B cell (primary cell): ENCODE data around the gene ME1. TPM values are rescaled to one million over a fixed set of nuclear protein-coding genes. Genes with fewer than 3 reads are reported as not detected.

Source experiments
- ATAC-seq: fragments of 200-7000 bp; cut with Tn5 transposase; one replicate; pipeline ENCODE4 v1.10.0; 2021; ENCODE audit warnings: low read depth, mild to moderate bottlenecking, moderate number of reproducible peaks, moderate library complexity
- CTCF ChIA-PET: fragments of 350-600 bp; sonication (Branson Sonifier 250); formaldehyde crosslinking; loops from one replicate; lab custom pipeline; 2021; ENCODE audit warnings: antibody characterized with exemption, inconsistent platforms; lab: Charles Lee
- POLR2A ChIA-PET: fragments of 350-600 bp; sonication (Branson Sonifier 250); formaldehyde crosslinking; loops from one replicate; lab custom pipeline; 2021; ENCODE audit warnings: antibody characterized with exemption; lab: Charles Lee
- DNase-seq: peaks from one replicate; pipeline ENCODE4 v3.0.0; 2013
- H2AFZ ChIP-seq: 2 replicates; pipeline ENCODE4 v1.6.1; 2012; ENCODE audit warnings: mild to moderate bottlenecking, low read depth, low read length; ENCODE audit not compliant: insufficient read depth, poor library complexity, severe bottlenecking
- H3K27ac ChIP-seq, 2 donors: 1 replicate in 1 of 2; 2 replicates in 1 of 2; pipeline ENCODE4 v1.5.1; 2012 to 2013; ENCODE audit warnings: low read length in 2 of 2, mild to moderate bottlenecking in 2 of 2, moderate library complexity in 1 of 2
- H3K27me3 ChIP-seq, 4 experiments: fragments of 200-600 bp in 1 of 4; sonication (generic) in 1 of 4; replicated peaks in 1 of 4; 1 replicate in 2 of 4; 2 replicates in 2 of 4; pipeline versions ENCODE4 v1.6.1 to v1.7.0; 2013 to 2016; ENCODE audit warnings: low read length in 3 of 4, mild to moderate bottlenecking in 2 of 4, mixed read lengths in 1 of 4, moderate library complexity in 1 of 4; ENCODE audit not compliant: insufficient read depth in 4 of 4, control insufficient read depth in 3 of 4; ENCODE audit errors: control extremely low read depth in 1 of 4
- H3K36me3 ChIP-seq, 2 experiments: replicated peaks in 1 of 2; 1 replicate in 1 of 2; 2 replicates in 1 of 2; pipeline versions ENCODE4 v1.6.1 to v1.7.1; 2013; ENCODE audit warnings: low read length in 1 of 2; ENCODE audit not compliant: insufficient read depth in 2 of 2, control insufficient read depth in 1 of 2; ENCODE audit errors: control extremely low read depth in 1 of 2, extremely low read depth in 1 of 2
- H3K4me1 ChIP-seq, 2 donors: fragments of 200-600 bp in 1 of 2; sonication (generic) in 1 of 2; 1 replicate in 1 of 2; 2 replicates in 1 of 2; pipeline versions ENCODE4 v1.5.1 to v1.6.1; 2013 to 2017; ENCODE audit warnings: low read length in 2 of 2; ENCODE audit not compliant: control insufficient read depth in 2 of 2, insufficient read depth in 2 of 2
- H3K4me2 ChIP-seq: replicated peaks from 2 replicates; pipeline ENCODE3; 2012; ENCODE audit warnings: mild to moderate bottlenecking, low read depth, low read length; ENCODE audit not compliant: poor library complexity, severe bottlenecking
- H3K4me3 ChIP-seq, 5 experiments: fragments of 200-600 bp in 1 of 5; sonication (generic) in 1 of 5; 1 replicate in 3 of 5; 2 replicates in 2 of 5; pipeline versions ENCODE4 v1.5.1 to v1.7.0; 2011 to 2016; ENCODE audit warnings: low read length in 4 of 5, mild to moderate bottlenecking in 4 of 5, low read depth in 2 of 5, control low read depth in 1 of 5, moderate library complexity in 1 of 5; ENCODE audit not compliant: insufficient read depth in 1 of 5; ENCODE audit errors: control extremely low read depth in 1 of 5, extremely low read depth in 1 of 5
- H3K79me2 ChIP-seq: fragments of 200-600 bp; sonication (generic); one replicate; pipeline ENCODE4 v1.6.0; 2016; ENCODE audit warnings: low read length; ENCODE audit not compliant: control insufficient read depth, insufficient read depth
- H3K9ac ChIP-seq: fragments of 200-600 bp; sonication (generic); 2 replicates; pipeline ENCODE4 v1.6.1; 2017; ENCODE audit warnings: mild to moderate bottlenecking, low read length, moderate library complexity
- H3K9me3 ChIP-seq, 3 donors: one replicate each; pipeline versions ENCODE4 v1.6.1 to v1.7.1; 2013; ENCODE audit warnings: low read length in 2 of 3; ENCODE audit not compliant: control insufficient read depth in 2 of 3, insufficient read depth in 1 of 3; ENCODE audit errors: control extremely low read depth in 1 of 3
- H4K20me1 ChIP-seq: 2 replicates; pipeline ENCODE4 v1.6.0; 2012; ENCODE audit warnings: mild to moderate bottlenecking, low read length; ENCODE audit not compliant: insufficient read depth, control insufficient read depth, poor library complexity, severe bottlenecking
- H3K27ac Mint-ChIP-seq: one replicate; pipeline ENCODE4 v1.8.0; 2021; ENCODE audit warnings: mixed read lengths
- H3K27me3 Mint-ChIP-seq: one replicate; pipeline ENCODE4 v1.8.0; 2021; ENCODE audit warnings: mixed read lengths
- H3K4me1 Mint-ChIP-seq: one replicate; pipeline ENCODE4 v1.8.0; 2021; ENCODE audit warnings: mixed read lengths
- H3K4me3 Mint-ChIP-seq: one replicate; pipeline ENCODE4 v1.8.0; 2021; ENCODE audit warnings: mixed read lengths
- H3K9me3 Mint-ChIP-seq: one replicate; pipeline ENCODE4 v1.8.0; 2022; ENCODE audit warnings: mixed read lengths; ENCODE audit not compliant: insufficient read depth
- CTCF ChIP-seq: fragments of 200-600 bp; IDR thresholded peaks from one replicate; pipeline ENCODE4 v1.8.0; 2022; ENCODE audit warnings: antibody characterized with exemption, mild to moderate bottlenecking
- EZH2 ChIP-seq: IDR thresholded peaks from 2 replicates; pipeline ENCODE4 v1.6.1; 2012; ENCODE audit warnings: borderline replicate concordance, low read depth, mild to moderate bottlenecking, moderate library complexity, low read length; ENCODE audit not compliant: insufficient read depth, poor library complexity, severe bottlenecking
- WGBS: methylation state at CpG from one replicate; pipeline ENCODE4 v1.1.5; 2013; ENCODE audit warnings: missing lambda C conversion rate; ENCODE audit not compliant: insufficient coverage; 5-methylcytosine and 5-hydroxymethylcytosine counted together
- intact Hi-C: fragments of 100-400 bp; cut with micrococcal nuclease; formaldehyde crosslinking; loops from one replicate; pipeline ENCODE4 v1.10.0; 2022
- polyA plus RNA-seq: library from polyadenylated mRNA; depleted of rRNA; stranded (reverse); fragments of >200 nt; gene quantifications from 2 replicates; pipeline ENCODE4 v1.2.3, GENCODE V29; 2012
- total RNA-seq, 2 donors: library from RNA; stranded (reverse); fragments of 120-200 nt in 1 of 2; gene quantifications; 1 replicate in 1 of 2; 2 replicates in 1 of 2; pipeline versions ENCODE4 v1.2.3 to v1.2.4, GENCODE V29; 2013 to 2022

Gene ME1
- total and polyA plus RNA-seq, 2 donors (not counting 1 experiment from before 2014, with no cell fraction given): not detected

GRCh38 chr6:83479389-83479788, 48.5 kb upstream of the ME1 start:
- H3K27me3 ChIP-seq: no peaks in the 10 kb centered on the region
- H3K9ac ChIP-seq: no peak overlapping the region
- H3K4me2 ChIP-seq: no peak overlapping the region
- H2AFZ ChIP-seq: no peak overlapping the region
- H3K36me3 ChIP-seq: no peaks in the 10 kb centered on the region
- Mint-ChIP-seq H3K27me3 (no peaks in the 10 kb centered on the region), H3K4me3 (no peak overlapping the region), H3K4me1 (no peaks in the 10 kb centered on the region), H3K27ac (no peak overlapping the region), H3K9me3 (no peaks in the 10 kb centered on the region)
- no peak overlapping the region for H3K27ac ChIP-seq
- POLR2A ChIA-PET: no interaction called here
- WGBS: 78% methylated on average over 1 of the region's 1 CpG
- H4K20me1 ChIP-seq: no peaks in the 10 kb centered on the region
- intact Hi-C loops: no loop called here
- H3K79me2 ChIP-seq: no peaks in the 10 kb centered on the region
- no peaks in the 10 kb centered on the region for H3K4me1 ChIP-seq
- TF ChIP-seq EZH2 (no peak), CTCF (no peak)
- ATAC-seq (no peak), DNase-seq (no peak)
- no peak overlapping the region for H3K4me3 ChIP-seq
- CTCF ChIA-PET: no interaction called here
- no peaks in the 10 kb centered on the region for H3K9me3 ChIP-seq

GRCh38 chr6:83476971-83477370, 46.1 kb upstream of the ME1 start:
- Mint-ChIP-seq H3K4me1 (no peaks in the 10 kb centered on the region), H3K9me3 (no peaks in the 10 kb centered on the region), H3K27ac (no peak overlapping the region), H3K27me3 (no peaks in the 10 kb centered on the region), H3K4me3 (no peak overlapping the region)
- ChIA-PET CTCF (no interaction called here), POLR2A (no interaction called here)
- no peaks in the 10 kb centered on the region for H4K20me1 ChIP-seq
- H3K27me3 ChIP-seq: no peaks in the 10 kb centered on the region
- H3K4me1 ChIP-seq: no peaks in the 10 kb centered on the region
- no peak overlapping the region for H3K4me2 ChIP-seq
- ATAC-seq: no peak
- H3K4me3 ChIP-seq: no peak overlapping the region
- no peaks in the 10 kb centered on the region for H3K36me3 ChIP-seq
- no peak overlapping the region for H2AFZ ChIP-seq
- no peak overlapping the region for H3K9ac ChIP-seq
- no peak for TF ChIP-seq EZH2
- no peak for TF ChIP-seq CTCF
- no peaks in the 10 kb centered on the region for H3K9me3 ChIP-seq
- H3K27ac ChIP-seq: no peak overlapping the region
- WGBS: no CpG with 5 or more reads among the region's 1 CpG
- H3K79me2 ChIP-seq: no peaks in the 10 kb centered on the region
- intact Hi-C loops: no loop called here
- no peak for DNase-seq
